Measurements from ENCODE around the gene BLCAP. TPM values are rescaled to one million over a fixed set of nuclear protein-coding genes. Genes with fewer than 3 reads are reported as not detected.

Gene BLCAP
- total RNA-seq, 1 experiment from 2014 or later = 54.3 TPM

DNA sequence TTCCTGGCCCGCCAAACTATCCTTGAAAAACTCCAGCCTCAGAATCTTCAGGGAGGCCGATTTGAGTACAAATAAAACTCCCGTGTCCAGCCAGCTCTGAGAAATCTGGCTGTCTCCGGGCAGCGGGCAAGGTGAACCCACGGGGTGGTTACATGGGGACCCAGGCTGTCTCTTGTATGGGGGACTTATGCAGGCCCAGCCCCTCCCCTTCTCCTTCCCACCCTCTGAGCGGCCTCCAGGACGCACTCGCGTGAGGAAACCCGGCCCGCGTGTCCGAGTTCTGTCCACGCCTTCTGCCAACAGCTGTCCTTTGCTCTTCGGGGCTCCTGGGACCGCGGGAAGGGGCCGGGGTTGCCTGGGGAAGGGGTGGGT lies 36.3 kb upstream of the BLCAP start:
- H3K27me3 Mint-ChIP-seq (ENCODE audit: low read depth) = peaks cover 37% of the 10 kb centered on the region
- Histone ChIP-seq H4K5ac (ENCODE audit: insufficient read length, low read depth, low read length) (no peak overlapping the region), H2AK5ac (ENCODE audit: insufficient read length, low read length) (no peak overlapping the region), H2AFZ (ENCODE audit: low read length) (no peak overlapping the region), H3K27ac (ENCODE audit: insufficient read length, low read depth, low read length) (no peak overlapping the region), H3K9me3 (ENCODE audit: control insufficient read depth, low read depth, low read length) (no peaks in the 10 kb centered on the region), H4K20me1 (ENCODE audit: control insufficient read depth, insufficient read depth, insufficient read length) (no peaks in the 10 kb centered on the region), H2BK120ac (ENCODE audit: low read depth, low read length, poor library complexity, severe bottlenecking) (no peak overlapping the region), H3K79me2 (ENCODE audit: insufficient read depth, low read length) (no peaks in the 10 kb centered on the region), H4K8ac (replicated peaks; ENCODE audit: insufficient read length, low read depth, low read length) (no peak overlapping the region), H3K4me1 (ENCODE audit: insufficient read depth, low read length) (peaks cover 7% of the 10 kb centered on the region; the same call in 1 of the 2 replicates), H2BK20ac (ENCODE audit: low read depth, low read length, poor library complexity, severe bottlenecking) (no peak overlapping the region), H2BK12ac (ENCODE audit: insufficient read length, low read depth, low read length) (no peak overlapping the region), H3K23me2 (ENCODE audit: insufficient read length, low read depth, low read length, poor library complexity, severe bottlenecking) (no peaks in the 10 kb centered on the region), H3K4ac (ENCODE audit: low read depth, low read length) (no peak overlapping the region), H3K23ac (ENCODE audit: insufficient read length, low read depth, low read length) (no peak overlapping the region), H3T11ph (ENCODE audit: low read length) (no peak overlapping the region), H3K4me2 (ENCODE audit: insufficient read depth, insufficient read length, low read length) (peak overlapping the region; percentile 12), H3K27me3 (ENCODE audit: insufficient read depth, low read length) (no peaks in the 10 kb centered on the region), H4K91ac (ENCODE audit: insufficient read length, low read depth, low read length) (no peak overlapping the region), H3K18ac (ENCODE audit: insufficient read length, low read depth, low read length) (no peak overlapping the region), H3K14ac (ENCODE audit: insufficient read depth, low read length) (no peak overlapping the region), H2BK5ac (ENCODE audit: insufficient read length, low read length) (no peak overlapping the region), H3K79me1 (ENCODE audit: insufficient read depth, low read depth, low read length, poor library complexity, severe bottlenecking) (no peaks in the 10 kb centered on the region), H3K9ac (ENCODE audit: extremely low read depth, insufficient read length, low read length) (no peak overlapping the region), H2BK15ac (ENCODE audit: low read depth, low read length) (no peak overlapping the region), H3K56ac (ENCODE audit: insufficient read length, low read depth, low read length) (no peak overlapping the region)
- H3K36me3 Mint-ChIP-seq (ENCODE audit: insufficient read depth in 1 of 3, low read depth in 3 of 3) = no peaks in the 10 kb centered on the region
- no peak overlapping the region; a peak in 1 of 7 replicates for H3K27ac Mint-ChIP-seq
- no peaks in the 10 kb centered on the region; a peak in 2 of 5 replicates for H3K9me3 Mint-ChIP-seq
- no peak overlapping the region for H3K4me3 Mint-ChIP-seq
- TF ChIP-seq, protein P1, sequence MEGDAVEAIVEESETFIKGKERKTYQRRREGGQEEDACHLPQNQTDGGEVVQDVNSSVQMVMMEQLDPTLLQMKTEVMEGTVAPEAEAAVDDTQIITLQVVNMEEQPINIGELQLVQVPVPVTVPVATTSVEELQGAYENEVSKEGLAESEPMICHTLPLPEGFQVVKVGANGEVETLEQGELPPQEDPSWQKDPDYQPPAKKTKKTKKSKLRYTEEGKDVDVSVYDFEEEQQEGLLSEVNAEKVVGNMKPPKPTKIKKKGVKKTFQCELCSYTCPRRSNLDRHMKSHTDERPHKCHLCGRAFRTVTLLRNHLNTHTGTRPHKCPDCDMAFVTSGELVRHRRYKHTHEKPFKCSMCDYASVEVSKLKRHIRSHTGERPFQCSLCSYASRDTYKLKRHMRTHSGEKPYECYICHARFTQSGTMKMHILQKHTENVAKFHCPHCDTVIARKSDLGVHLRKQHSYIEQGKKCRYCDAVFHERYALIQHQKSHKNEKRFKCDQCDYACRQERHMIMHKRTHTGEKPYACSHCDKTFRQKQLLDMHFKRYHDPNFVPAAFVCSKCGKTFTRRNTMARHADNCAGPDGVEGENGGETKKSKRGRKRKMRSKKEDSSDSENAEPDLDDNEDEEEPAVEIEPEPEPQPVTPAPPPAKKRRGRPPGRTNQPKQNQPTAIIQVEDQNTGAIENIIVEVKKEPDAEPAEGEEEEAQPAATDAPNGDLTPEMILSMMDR (conservative IDR thresholded peaks at IDR 0.05) = no peak
- DNase-seq = no peak
- no CpG with 5 or more reads among the region's 19 CpGs for WGBS (ENCODE audit: extremely low coverage, insufficient read length, low lambda C conversion rate)
- peaks cover 31 to 35% of the 10 kb centered on the region in 2 experiments for H3K4me1 Mint-ChIP-seq
